ENCODE measurements around the gene TFRC.
"Not testable (repeated sequence)": the region's sequence is repeated elsewhere in the genome, so short reads cannot be mapped to it uniquely, and the experiment has no call there.

Gene TFRC

DNA sequence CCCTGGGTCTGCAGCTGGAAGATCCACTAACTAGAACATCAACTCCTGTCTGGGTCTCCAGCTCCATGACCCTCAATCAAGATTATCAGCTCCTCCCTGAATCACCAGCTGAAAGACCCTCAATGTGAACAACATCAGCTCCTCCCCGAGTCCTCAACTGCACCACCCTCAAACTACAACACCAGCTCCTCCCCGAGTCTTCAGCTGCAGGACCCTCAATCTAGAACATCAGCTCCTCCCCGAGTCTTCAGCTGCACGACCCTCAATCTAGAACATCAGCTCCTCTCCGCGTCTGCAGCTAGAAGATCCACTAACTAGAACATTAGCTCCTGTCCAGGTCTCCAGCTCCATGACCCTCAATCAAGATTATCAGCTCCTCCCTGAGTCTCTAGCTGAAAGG lies 79.2 kb downstream of the TFRC start:
- DNase-seq = not testable (repeated sequence)

DNA sequence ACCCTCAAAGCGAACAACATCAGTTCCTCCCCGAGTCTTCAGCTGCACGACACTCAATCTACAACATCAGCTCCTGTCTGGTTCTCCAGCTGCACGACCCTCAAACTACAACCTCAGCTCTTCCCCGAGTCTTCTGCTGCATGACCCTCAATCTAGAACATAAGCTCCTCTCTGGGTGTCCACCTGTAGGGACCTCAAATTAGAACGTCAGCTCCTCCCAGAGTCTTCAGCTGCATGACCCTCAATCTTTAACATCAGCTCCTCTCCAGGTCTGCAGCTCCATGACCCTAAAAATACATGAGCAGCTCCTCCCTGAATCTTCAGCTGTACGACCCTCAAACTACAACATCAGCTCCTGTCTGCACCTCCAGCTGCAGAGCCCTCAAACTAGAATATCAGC lies 80.7 kb downstream of the TFRC start:
- DNase-seq = not testable (repeated sequence)

DNA sequence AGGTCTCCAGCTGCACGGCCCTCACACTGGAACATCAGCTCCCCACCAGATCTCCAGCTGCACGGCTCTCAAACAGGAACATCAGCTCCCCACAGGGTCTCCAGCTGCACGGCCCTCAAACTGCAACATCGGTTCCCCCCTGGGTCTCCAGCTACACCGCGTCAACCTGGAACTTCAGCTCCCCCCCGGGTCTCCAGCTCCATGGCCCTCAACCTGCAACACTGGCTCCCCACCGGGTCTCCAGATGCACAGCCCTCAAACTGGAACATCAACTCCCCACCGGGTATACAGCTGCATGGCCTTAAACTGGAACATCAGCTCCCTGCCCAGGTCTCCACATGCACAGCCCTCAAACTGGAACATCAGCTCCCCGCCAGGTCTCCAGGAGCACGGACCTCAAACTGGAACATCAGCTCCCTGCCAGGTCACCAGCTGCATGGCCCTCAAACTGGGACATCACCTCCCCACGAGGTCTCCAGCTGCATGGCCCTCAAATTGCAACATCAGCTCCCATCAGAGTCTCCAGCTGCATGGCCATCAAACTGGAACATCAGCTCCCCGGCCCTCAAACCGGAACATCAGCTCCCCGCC lies 81.4 kb downstream of the TFRC start:
- not testable (repeated sequence) for DNase-seq

DNA sequence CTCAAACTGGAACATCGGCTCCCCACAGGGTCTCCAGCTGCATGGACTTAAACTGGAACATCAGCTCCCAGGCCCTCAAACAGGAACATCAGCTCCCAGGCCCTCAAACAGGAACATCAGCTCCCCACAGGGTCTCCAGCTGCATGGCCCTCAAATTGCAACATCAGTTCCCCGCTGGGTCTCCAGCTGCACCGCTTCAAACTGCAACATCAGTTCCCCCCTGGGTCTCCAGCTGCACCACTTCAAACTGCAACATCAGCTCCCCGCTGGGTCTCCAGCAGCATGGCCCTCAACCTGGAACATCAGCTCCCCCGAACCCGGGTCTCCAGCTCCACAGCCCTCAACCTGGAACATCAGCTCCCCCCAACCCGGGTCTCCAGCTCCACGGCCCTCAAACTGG lies 82.0 kb downstream of the TFRC start:
- DNase-seq = no peak
